BLaER1 treated with 17β-estradiol and CSF1 and Interleukin-3, amounts not matched to agents 10 nM and 100 nM (cell line): ENCODE data around the gene SH3RF1.

Source experiments
- H3K27ac ChIP-seq, 11 experiments: shearing (Covaris generic); formaldehyde crosslinking; 2 replicates each; pipeline ENCODE4 v1.8.1; 2022
- H3K27me3 ChIP-seq, 11 experiments: shearing (Covaris generic); formaldehyde crosslinking; 2 replicates each; pipeline ENCODE4 v1.8.1; 2022
- H3K36me3 ChIP-seq, 11 experiments: shearing (Covaris generic); formaldehyde crosslinking; 2 replicates each; pipeline ENCODE4 v1.8.1; 2022
- H3K4me1 ChIP-seq, 10 experiments: shearing (Covaris generic); formaldehyde crosslinking; 2 replicates each; pipeline ENCODE4 v1.8.1; 2022
- H3K4me2 ChIP-seq, 11 experiments: shearing (Covaris generic); formaldehyde crosslinking; 2 replicates each; pipeline ENCODE4 v1.8.1; 2022
- H3K4me3 ChIP-seq, 10 experiments: shearing (Covaris generic); formaldehyde crosslinking; 2 replicates each; pipeline ENCODE4 v1.8.1; 2022
- H3K9ac ChIP-seq, 11 experiments: shearing (Covaris generic); formaldehyde crosslinking; 2 replicates each; pipeline ENCODE4 v1.8.1; 2022
- H3K9me3 ChIP-seq, 11 experiments: shearing (Covaris generic); formaldehyde crosslinking; replicated peaks in 1 of 11; 2 replicates each; pipeline ENCODE4 v1.8.1; 2022
- H4K20me1 ChIP-seq, 11 experiments: shearing (Covaris generic); formaldehyde crosslinking; 2 replicates each; pipeline ENCODE4 v1.8.1; 2022
- Cebpa-rat ChIP-seq, 11 experiments: shearing (Covaris generic); IDR thresholded peaks; 2 replicates each; pipeline ENCODE4 v1.8.1; 2022

SH3RF1 gene

GRCh38 chr4:169136796-169137557, 133.8 kb downstream of the SH3RF1 start:
- Histone ChIP-seq H3K4me3 (no peak overlapping the region), H3K27me3 (no peaks in the 10 kb centered on the region), H3K27ac (no peak overlapping the region), H3K9ac (no peak overlapping the region), H3K4me1 (no peaks in the 10 kb centered on the region), H4K20me1 (peaks cover 0 to 15% (median 0%) of the 10 kb centered on the region in 11 experiments; a peak in 1 of 22 replicates), H3K9me3 (peaks cover 0 to 7% (median 0%) of the 10 kb centered on the region in 11 experiments; a peak in 1 of 22 replicates), H3K4me2 (no peak overlapping the region), H3K36me3 (peaks cover 42 to 76% (median 63%) of the 10 kb centered on the region in 11 experiments)
- TF ChIP-seq Cebpa-rat (IDR thresholded peaks at IDR 0.05): no peak

DNA sequence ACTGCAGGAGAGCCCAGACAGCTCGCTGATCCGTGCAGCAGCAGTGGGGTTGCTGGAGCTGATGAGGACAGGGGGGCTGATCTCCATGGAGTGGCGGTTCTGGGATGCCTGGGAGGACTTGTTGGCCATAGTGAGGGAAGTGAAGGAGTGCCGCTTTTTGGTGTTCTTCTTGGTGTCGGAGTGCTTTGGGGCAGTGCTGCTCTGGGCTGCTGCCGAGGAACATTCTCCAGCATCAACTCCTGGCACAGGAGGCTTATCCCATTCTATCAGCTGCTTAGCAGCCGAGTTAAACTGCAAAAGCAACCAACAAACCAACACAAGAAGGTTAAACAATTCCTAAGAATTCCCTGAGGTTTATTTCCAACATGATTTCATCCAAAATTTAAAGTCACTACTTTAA, 134.4 kb downstream of the SH3RF1 start:
- H3K4me2 ChIP-seq: no peak overlapping the region
- peaks cover 0 to 15% (median 0%) of the 10 kb centered on the region in 11 experiments; a peak in 2 of 22 replicates for H4K20me1 ChIP-seq
- peaks cover 0 to 8% (median 0%) of the 10 kb centered on the region in 11 experiments; a peak in 1 of 22 replicates for H3K9me3 ChIP-seq
- no peak overlapping the region for H3K27ac ChIP-seq
- H3K4me3 ChIP-seq: no peak overlapping the region
- H3K27me3 ChIP-seq: no peaks in the 10 kb centered on the region
- peaks cover 49 to 77% (median 65%) of the 10 kb centered on the region in 11 experiments for H3K36me3 ChIP-seq
- no peaks in the 10 kb centered on the region; a peak in 2 of 20 replicates for H3K4me1 ChIP-seq
- no peak overlapping the region for H3K9ac ChIP-seq
- no peak for TF ChIP-seq Cebpa-rat (IDR thresholded peaks at IDR 0.05)

DNA sequence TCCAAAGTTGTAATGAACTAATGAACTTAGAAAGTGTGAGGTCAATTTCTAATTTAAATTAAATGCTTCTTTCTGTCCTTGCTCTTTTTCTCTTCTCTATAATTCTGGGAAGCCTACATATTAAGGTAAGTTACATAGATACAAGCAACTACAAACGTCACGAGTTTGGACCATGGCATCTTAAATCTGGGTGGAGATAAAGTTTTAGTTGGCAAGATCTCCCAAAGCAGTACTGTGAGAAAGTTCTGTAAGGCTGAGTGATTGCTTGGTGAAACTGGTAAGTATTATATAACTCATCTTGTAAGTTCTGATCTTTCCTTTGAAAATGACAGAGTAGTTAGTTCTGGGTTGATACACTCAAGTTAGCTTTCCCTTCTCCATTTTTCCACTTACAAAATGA, 135.0 kb downstream of the SH3RF1 start:
- Histone ChIP-seq H3K27ac (no peak overlapping the region), H3K9me3 (peaks cover 0 to 8% (median 0%) of the 10 kb centered on the region in 11 experiments; a peak in 1 of 22 replicates), H3K4me1 (no peaks in the 10 kb centered on the region; a peak in 2 of 20 replicates), H3K9ac (no peak overlapping the region), H4K20me1 (peaks cover 0 to 15% (median 0%) of the 10 kb centered on the region in 11 experiments; a peak in 2 of 22 replicates), H3K36me3 (peaks cover 54 to 83% (median 70%) of the 10 kb centered on the region in 11 experiments), H3K27me3 (no peaks in the 10 kb centered on the region), H3K4me2 (no peak overlapping the region), H3K4me3 (no peak overlapping the region)
- no peak for TF ChIP-seq Cebpa-rat (IDR thresholded peaks at IDR 0.05)

DNA sequence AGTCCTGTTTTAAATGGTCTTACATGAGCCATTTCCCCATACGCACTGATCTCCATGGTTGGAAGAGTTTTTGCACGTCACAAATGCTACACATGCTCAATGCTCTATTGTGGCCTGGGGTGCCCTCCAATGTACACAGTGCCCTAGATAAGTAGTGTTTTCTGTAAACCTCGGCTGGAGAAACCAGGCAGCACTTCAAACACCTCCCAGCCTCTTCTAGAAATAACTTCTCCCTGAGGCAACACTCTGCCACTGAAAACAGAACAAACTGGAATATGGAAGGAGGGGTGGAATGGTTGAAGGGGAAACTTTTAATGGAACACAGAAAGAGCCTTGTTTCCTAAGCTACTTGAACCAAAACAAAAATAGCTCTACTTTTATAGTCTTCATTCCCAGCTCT, 136.8 kb downstream of the SH3RF1 start:
- Histone ChIP-seq H3K4me2 (no peak overlapping the region), H3K4me3 (no peak overlapping the region), H4K20me1 (peaks cover 0 to 14% (median 0%) of the 10 kb centered on the region in 11 experiments; a peak in 4 of 22 replicates), H3K27ac (no peak overlapping the region), H3K36me3 (peaks cover 72 to 99% (median 89%) of the 10 kb centered on the region in 11 experiments), H3K27me3 (no peaks in the 10 kb centered on the region), H3K9ac (no peak overlapping the region), H3K4me1 (no peaks in the 10 kb centered on the region; a peak in 2 of 20 replicates), H3K9me3 (peaks cover 0 to 8% (median 0%) of the 10 kb centered on the region in 11 experiments; a peak in 1 of 22 replicates)
- TF ChIP-seq Cebpa-rat (IDR thresholded peaks at IDR 0.05): no peak

DNA sequence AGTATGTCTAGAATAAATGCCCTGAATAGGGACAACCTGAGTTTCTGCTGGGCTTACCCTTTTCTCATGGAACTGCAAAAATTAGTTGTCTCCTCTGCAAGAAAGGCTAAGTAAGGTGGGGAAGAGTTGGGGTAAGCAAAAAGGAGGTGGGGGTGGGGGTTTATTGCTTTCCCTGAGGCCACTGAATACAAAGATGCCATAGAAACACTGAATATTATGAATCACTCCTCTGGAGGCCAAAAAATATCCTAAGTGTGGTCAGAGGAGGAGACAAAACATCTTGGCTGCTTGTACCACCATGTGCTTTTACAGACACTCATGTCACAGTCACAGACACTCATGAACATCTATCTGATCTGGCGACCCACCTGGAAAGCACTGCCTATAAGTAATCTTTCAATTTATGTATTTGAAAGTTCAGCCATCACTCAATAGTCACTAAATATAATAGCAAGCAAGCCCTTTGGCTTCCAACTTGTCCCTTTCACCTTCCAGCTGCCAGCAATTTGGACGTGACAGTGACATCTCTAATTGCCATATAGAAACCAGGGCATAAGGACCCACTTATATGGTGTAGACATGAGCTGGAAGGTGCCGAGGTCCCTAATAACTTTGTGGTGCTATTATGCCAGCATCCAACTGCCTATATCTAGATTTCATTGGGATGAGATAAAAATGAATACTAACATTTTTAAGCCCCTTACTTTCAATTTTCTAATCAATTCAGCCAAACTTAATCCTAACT, 138.0 kb downstream of the SH3RF1 start:
- Histone ChIP-seq H3K27me3 (no peaks in the 10 kb centered on the region), H3K9ac (no peak overlapping the region), H3K4me3 (no peak overlapping the region), H3K4me1 (no peaks in the 10 kb centered on the region; a peak in 2 of 20 replicates), H3K27ac (no peak overlapping the region), H3K4me2 (no peak overlapping the region), H3K36me3 (peaks cover 84 to 99% (median 94%) of the 10 kb centered on the region in 11 experiments), H3K9me3 (peaks cover 0 to 8% (median 0%) of the 10 kb centered on the region in 11 experiments; a peak in 1 of 22 replicates), H4K20me1 (peaks cover 0 to 12% (median 0%) of the 10 kb centered on the region in 11 experiments; a peak in 4 of 22 replicates)
- no peak for TF ChIP-seq Cebpa-rat (IDR thresholded peaks at IDR 0.05)

DNA sequence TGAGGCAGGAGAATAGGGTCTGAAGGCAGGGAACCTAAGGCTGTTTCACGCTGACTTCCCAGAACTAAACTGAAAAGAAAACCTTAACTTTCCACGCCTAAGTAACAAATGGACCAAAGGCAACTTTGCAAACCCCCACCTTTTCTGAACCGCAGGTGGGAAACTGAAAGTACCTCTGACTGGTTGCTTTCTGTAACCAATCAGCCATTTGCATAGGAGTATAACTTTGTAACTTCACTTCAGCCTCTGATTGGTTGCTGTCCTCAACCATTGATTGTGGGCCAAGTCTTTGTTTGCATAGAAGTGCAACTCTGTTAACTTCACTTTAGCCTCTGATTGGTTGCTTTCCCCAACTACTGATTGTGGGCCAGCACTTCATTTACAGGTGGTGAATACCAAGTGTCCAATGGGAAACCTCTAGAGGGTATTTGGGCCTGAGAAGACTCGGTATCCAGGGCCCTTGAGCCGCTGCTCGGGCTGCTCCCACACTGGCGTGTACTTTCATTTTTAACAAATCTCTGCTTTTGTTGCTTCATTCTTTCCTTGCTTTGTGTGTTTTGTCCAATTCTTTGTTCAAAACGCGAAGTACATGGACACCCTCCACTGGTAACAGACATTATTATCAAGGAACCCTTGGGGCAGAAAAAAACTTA, 139.1 kb downstream of the SH3RF1 start:
- no peaks in the 10 kb centered on the region for H3K27me3 ChIP-seq
- no peak overlapping the region for H3K4me2 ChIP-seq
- H3K9me3 ChIP-seq: peaks cover 0 to 8% (median 0%) of the 10 kb centered on the region in 11 experiments; a peak in 1 of 22 replicates
- H3K27ac ChIP-seq: no peak overlapping the region
- H3K9ac ChIP-seq: no peak overlapping the region
- peaks cover 0 to 11% (median 0%) of the 10 kb centered on the region in 11 experiments; a peak in 4 of 22 replicates for H4K20me1 ChIP-seq
- H3K4me3 ChIP-seq: no peak overlapping the region
- H3K36me3 ChIP-seq: peaks cover 92 to 100% (median 99%) of the 10 kb centered on the region in 11 experiments
- no peaks in the 10 kb centered on the region; a peak in 2 of 20 replicates for H3K4me1 ChIP-seq
- no peak for TF ChIP-seq Cebpa-rat (IDR thresholded peaks at IDR 0.05)

GRCh38 chr4:169128902-169129301, 141.9 kb downstream of the SH3RF1 start:
- Histone ChIP-seq H4K20me1 (peaks cover 0 to 5% (median 0%) of the 10 kb centered on the region in 11 experiments; a peak in 3 of 22 replicates), H3K27ac (no peak overlapping the region), H3K4me3 (no peak overlapping the region), H3K4me2 (no peak overlapping the region), H3K9ac (no peak overlapping the region), H3K4me1 (no peaks in the 10 kb centered on the region; a peak in 2 of 20 replicates), H3K36me3 (peaks cover 81 to 100% (median 96%) of the 10 kb centered on the region in 11 experiments), H3K27me3 (no peaks in the 10 kb centered on the region), H3K9me3 (peaks cover 0 to 8% (median 0%) of the 10 kb centered on the region in 11 experiments; a peak in 1 of 22 replicates)
- no peak for TF ChIP-seq Cebpa-rat (IDR thresholded peaks at IDR 0.05)

DNA sequence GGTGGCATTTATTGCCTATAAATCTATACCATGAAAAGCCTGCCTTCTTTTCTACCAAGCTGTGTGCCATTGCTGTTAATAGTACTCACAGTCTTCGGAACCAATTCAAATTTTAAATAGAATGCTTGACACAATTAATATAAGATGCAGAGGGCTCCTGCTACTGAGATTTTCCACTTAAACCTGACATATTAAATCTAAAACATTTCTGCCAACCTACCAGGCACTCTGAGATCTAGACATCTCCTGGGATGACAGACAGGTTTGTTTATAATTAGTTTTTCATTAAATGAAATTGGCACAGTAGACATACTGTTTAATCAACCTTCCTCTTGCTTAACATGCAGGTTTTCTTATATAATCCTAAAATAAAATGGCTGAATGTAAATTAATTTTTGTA, 143.4 kb downstream of the SH3RF1 start:
- peaks cover 0 to 6% (median 0%) of the 10 kb centered on the region in 11 experiments; a peak in 1 of 22 replicates for H3K9me3 ChIP-seq
- peaks cover 69 to 100% (median 93%) of the 10 kb centered on the region in 11 experiments for H3K36me3 ChIP-seq
- no peak overlapping the region for H3K4me3 ChIP-seq
- H3K4me2 ChIP-seq: no peak overlapping the region
- TF ChIP-seq Cebpa-rat (IDR thresholded peaks at IDR 0.05): no peak
- H4K20me1 ChIP-seq: peaks cover 0 to 5% (median 0%) of the 10 kb centered on the region in 11 experiments; a peak in 3 of 22 replicates
- no peaks in the 10 kb centered on the region for H3K27me3 ChIP-seq
- H3K27ac ChIP-seq: no peak overlapping the region
- no peak overlapping the region for H3K9ac ChIP-seq
- H3K4me1 ChIP-seq: no peaks in the 10 kb centered on the region; a peak in 2 of 20 replicates
